Thyroid gland (tissue), 4 donors: ENCODE measurements around the gene CCBE1.

Experiments
- POLR2A ChIP-seq, 2 donors: fragments of 450-650 bp; IDR thresholded peaks; one replicate each; pipeline ENCODE4 v1.6.1; 2017; ENCODE audit warnings: antibody characterized with exemption in 2 of 2, mild to moderate bottlenecking in 2 of 2, moderate library complexity in 1 of 2
- TF ChIP-seq, protein P1 (sequence below), 6 experiments: fragments of 200-600 bp in 3 of 6; fragments of 450-650 bp in 3 of 6; sonication (generic) in 3 of 6; IDR thresholded peaks; one replicate each; pipeline ENCODE4 v1.5.1; 2016 to 2019; ENCODE audit warnings: antibody characterized with exemption in 6 of 6, mild to moderate bottlenecking in 2 of 6, inconsistent platforms in 1 of 6, moderate library complexity in 1 of 6

- TF ChIP-seq, protein P1, sequence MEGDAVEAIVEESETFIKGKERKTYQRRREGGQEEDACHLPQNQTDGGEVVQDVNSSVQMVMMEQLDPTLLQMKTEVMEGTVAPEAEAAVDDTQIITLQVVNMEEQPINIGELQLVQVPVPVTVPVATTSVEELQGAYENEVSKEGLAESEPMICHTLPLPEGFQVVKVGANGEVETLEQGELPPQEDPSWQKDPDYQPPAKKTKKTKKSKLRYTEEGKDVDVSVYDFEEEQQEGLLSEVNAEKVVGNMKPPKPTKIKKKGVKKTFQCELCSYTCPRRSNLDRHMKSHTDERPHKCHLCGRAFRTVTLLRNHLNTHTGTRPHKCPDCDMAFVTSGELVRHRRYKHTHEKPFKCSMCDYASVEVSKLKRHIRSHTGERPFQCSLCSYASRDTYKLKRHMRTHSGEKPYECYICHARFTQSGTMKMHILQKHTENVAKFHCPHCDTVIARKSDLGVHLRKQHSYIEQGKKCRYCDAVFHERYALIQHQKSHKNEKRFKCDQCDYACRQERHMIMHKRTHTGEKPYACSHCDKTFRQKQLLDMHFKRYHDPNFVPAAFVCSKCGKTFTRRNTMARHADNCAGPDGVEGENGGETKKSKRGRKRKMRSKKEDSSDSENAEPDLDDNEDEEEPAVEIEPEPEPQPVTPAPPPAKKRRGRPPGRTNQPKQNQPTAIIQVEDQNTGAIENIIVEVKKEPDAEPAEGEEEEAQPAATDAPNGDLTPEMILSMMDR (IDR thresholded peaks at IDR 0.05), result no peak
- TF ChIP-seq POLR2A (IDR thresholded peaks at IDR 0.05), result no peak
Measured at GRCh38 chr18:59715966-59716369, 18.7 kb upstream of the CCBE1 start.
